ENCODE data around the gene HSPA1B.

Gene HSPA1B

DNA sequence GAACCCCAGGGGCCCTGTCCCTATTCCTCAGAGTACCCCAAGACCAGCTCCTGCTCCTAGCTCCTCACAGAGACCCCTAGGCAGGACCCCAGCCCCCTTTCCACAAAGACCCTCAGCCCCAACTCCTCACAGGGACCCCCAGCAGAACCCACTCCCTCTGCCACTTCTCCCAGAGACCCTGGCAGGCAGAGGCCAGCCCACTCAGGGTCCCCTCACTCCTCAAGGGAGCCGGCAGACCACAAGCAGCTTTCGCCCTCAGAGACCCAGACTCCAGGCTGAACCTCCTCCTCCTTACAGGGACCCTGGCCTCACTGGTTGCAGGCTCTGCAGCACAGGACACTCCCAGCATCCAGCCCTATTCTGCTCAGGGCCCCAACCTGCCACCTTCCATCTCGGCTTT is 50.7 kb downstream of the HSPA1B start:
- CTCF ChIA-PET = no interaction called here
- TF ChIP-seq, protein P1, sequence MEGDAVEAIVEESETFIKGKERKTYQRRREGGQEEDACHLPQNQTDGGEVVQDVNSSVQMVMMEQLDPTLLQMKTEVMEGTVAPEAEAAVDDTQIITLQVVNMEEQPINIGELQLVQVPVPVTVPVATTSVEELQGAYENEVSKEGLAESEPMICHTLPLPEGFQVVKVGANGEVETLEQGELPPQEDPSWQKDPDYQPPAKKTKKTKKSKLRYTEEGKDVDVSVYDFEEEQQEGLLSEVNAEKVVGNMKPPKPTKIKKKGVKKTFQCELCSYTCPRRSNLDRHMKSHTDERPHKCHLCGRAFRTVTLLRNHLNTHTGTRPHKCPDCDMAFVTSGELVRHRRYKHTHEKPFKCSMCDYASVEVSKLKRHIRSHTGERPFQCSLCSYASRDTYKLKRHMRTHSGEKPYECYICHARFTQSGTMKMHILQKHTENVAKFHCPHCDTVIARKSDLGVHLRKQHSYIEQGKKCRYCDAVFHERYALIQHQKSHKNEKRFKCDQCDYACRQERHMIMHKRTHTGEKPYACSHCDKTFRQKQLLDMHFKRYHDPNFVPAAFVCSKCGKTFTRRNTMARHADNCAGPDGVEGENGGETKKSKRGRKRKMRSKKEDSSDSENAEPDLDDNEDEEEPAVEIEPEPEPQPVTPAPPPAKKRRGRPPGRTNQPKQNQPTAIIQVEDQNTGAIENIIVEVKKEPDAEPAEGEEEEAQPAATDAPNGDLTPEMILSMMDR (IDR thresholded peaks at IDR 0.05; ENCODE audit: insufficient read depth, low read length, missing control alignments) = no peak
- no peak overlapping the region for H3K4me3 ChIP-seq (ENCODE audit: low read depth, low read length)
- DNase-seq (ENCODE audit: low read depth, low spot score) = no peak
- POLR2A ChIA-PET = no interaction called here

- DNase-seq (ENCODE audit: low read depth, low spot score) = no peak
Measured at GRCh38 chr6:31878726-31879125, 51.2 kb downstream of the HSPA1B start, which contains the start of gene SLC44A4. TSS of gene SLC44A4 (minus strand) at chr6:31878997. CDS start at chr6:31878980, 17 bp downstream.

GRCh38 chr6:31879143-31879542 is 51.6 kb downstream of the HSPA1B start:
- CTCF ChIA-PET = interaction anchor here (0.7 to 3.0 kb wide), 2 partner anchors 10 to 15 kb away, joined by 3 to 15 read pairs; no protein-coding TSS in a partner anchor
- no peak overlapping the region for H3K4me3 ChIP-seq (ENCODE audit: low read depth, low read length)
- DNase-seq (ENCODE audit: low read depth, low spot score) = no peak
- POLR2A ChIA-PET = no interaction called here
- TF ChIP-seq, protein P1 (IDR thresholded peaks at IDR 0.05; ENCODE audit: insufficient read depth, low read length, missing control alignments) = no peak

More at GRCh38 chr6:31878726-31879125, 51.2 kb downstream of the HSPA1B start, which contains the start of gene SLC44A4:
- CTCF ChIA-PET = interaction anchor here (3.0 kb wide), 1 partner anchor 11 kb away, joined by 15 read pairs; no protein-coding TSS in a partner anchor
- no peak within 1 kb of the TSS for H3K4me3 ChIP-seq (ENCODE audit: low read depth, low read length)
- POLR2A ChIA-PET = no interaction called here
- TF ChIP-seq, protein P1 (IDR thresholded peaks at IDR 0.05; ENCODE audit: insufficient read depth, low read length, missing control alignments) = no peak
